HG02759 (cell line): ENCODE results near the gene ZBTB17.
"Not testable (repeated sequence)": the region's sequence is repeated elsewhere in the genome, so short reads cannot be mapped to it uniquely, and the experiment has no call there.

Source experiments
- ATAC-seq: cut with Tn5 transposase; IDR thresholded peaks from one replicate; pipeline ENCODE4 v1.9.1; 2021; ENCODE audit warnings: mild to moderate bottlenecking, moderate library complexity; ENCODE audit not compliant: unreplicated experiment

The ZBTB17 gene

DNA sequence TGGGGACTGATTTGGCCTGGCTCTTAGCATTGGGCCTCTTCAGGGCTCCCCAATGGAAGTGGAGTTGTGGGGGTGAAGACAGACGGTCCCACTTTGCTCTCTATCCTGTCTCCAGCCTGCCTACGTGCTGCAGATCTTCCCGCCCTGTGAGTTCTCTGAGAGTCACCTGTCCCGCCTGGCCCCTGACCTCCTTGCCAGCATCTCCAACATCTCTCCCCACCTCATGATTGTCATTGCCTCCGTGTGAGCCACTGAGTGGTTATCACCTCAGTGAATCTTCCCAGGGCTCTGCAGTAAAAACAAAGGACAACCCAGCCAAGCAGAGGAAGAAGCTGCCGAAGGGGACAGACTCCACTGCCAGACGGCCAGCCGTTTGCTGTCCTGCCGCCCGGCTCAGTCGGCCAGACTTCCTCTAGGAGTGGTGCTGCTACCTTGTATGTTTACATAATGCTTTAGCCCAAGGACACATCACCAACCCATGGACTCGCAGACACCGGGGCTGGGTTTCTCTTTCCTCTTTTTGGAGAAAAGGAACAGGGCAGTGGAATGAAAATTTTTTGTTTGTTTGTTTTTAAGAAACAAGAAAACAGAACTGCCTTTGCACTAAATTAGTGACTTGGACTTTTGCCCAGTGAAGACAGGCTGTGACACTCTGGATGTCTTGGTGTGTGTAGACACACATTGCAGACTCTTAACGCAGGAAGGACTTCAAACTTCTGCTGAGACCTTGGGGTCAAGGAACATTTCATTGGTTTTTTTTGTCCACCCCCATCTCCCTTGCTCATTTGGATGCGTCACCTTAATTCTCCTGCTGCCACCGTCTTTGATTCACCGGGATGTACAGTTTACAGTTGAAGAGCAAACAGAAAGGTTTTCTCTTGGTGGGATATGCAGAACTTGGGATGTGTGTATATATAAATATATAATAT lies 36.5 kb downstream of the ZBTB17 start:
- no peak for ATAC-seq

DNA sequence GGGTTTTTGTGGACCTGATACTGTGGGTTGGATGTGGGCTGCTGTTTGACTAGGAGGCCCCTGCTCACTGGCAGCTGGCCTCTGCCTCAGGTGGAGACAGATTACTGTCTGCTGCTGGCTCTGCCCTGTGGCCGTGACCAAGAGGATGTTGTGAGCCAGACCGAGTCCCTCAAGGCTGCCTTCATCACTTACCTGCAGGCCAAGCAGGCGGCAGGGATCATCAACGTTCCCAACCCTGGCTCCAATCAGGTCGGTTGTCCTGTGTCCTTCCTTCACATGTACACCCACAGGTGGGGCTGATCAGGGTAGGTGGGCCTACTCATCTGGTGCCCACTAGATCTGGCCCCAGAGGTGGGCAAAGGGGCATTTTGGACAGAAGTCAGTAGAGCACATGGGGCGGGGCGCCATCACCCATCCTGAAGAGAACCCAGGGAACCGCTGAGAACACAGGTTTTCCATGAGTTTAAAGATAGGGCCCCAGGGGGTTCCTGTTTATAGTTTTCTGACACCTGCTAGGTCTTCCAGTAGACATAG lies 37.2 kb downstream of the ZBTB17 start:
- no peak for ATAC-seq

DNA sequence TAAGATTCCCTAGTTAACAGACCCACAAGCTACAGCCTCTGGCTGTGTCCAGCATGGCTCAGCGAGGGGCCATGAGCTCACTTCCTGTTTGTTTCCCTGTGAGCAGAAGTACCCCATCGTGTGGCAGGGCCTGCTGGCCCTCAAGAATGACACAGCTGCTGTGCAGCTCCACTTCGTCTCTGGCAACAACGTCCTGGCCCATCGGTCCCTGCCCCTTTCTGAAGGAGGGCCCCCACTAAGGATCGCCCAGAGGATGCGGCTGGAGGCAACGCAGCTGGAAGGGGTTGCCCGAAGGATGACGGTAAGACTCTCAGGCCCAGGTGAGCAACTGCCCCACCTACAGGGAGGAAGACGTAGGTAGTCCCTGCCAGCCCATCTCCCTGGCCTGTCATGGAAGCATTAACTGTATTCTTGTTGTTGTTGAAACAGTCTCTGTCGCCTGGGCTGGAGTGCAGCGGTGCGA lies 38.2 kb downstream of the ZBTB17 start:
- ATAC-seq, result no peak

DNA sequence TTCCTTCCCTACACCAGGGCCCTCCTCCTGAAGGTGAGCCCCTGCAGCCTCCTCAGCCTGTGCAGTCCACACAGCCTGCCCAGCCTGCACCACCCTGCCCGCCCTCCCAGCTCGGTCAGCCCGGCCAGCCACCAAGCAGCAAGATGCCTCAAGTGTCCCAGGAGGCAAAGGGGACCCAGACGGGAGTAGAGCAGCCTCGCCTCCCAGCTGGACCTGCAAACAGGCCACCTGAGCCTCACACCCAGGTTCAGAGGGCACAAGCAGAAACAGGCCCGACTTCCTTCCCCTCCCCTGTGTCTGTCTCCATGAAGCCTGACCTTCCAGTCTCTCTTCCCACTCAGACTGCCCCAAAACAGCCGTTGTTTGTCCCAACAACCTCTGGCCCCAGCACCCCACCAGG lies 38.8 kb downstream of the ZBTB17 start:
- ATAC-seq, result no peak

DNA sequence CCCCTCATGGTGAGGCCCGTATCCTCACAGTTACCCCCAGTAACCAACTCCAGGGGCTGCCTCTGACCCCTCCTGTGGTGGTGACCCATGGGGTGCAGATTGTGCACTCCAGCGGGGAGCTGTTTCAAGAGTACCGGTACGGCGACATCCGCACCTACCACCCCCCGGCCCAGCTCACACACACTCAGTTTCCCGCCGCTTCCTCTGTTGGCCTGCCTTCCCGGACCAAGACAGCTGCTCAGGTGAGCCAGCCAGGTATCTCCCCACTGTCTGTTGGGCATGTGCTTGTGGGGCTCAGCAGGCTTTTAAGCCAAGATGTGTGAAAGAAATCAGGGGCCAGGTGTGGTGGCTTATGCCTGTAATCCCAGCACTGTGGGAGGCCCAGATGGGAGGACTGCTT lies 39.9 kb downstream of the ZBTB17 start:
- ATAC-seq, result no peak

DNA sequence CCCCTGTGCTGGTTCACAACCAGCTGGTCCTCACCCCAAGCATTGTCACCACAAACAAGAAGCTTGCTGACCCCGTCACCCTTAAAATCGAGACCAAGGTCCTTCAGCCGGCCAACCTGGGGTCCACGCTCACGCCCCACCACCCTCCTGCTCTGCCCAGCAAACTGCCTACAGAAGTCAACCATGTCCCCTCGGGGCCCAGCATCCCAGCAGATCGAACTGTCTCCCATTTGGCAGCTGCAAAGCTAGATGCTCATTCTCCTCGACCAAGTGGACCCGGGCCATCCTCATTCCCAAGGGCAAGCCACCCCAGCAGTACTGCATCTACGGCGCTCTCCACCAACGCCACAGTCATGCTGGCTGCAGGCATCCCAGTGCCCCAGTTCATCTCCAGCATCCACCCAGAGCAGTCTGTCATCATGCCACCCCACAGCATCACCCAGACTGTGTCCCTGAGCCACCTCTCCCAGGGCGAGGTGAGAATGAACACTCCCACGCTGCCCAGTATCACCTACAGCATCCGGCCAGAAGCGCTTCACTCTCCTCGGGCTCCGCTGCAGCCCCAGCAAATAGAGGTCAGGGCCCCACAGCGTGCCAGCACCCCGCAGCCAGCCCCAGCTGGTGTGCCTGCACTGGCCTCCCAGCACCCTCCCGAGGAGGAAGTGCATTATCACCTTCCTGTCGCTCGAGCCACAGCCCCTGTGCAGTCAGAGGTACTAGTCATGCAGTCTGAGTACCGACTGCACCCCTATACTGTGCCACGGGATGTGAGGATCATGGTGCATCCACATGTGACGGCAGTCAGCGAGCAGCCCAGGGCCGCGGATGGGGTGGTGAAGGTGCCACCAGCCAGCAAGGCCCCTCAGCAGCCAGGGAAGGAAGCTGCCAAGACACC lies 40.6 kb downstream of the ZBTB17 start:
- ATAC-seq, result no peak

DNA sequence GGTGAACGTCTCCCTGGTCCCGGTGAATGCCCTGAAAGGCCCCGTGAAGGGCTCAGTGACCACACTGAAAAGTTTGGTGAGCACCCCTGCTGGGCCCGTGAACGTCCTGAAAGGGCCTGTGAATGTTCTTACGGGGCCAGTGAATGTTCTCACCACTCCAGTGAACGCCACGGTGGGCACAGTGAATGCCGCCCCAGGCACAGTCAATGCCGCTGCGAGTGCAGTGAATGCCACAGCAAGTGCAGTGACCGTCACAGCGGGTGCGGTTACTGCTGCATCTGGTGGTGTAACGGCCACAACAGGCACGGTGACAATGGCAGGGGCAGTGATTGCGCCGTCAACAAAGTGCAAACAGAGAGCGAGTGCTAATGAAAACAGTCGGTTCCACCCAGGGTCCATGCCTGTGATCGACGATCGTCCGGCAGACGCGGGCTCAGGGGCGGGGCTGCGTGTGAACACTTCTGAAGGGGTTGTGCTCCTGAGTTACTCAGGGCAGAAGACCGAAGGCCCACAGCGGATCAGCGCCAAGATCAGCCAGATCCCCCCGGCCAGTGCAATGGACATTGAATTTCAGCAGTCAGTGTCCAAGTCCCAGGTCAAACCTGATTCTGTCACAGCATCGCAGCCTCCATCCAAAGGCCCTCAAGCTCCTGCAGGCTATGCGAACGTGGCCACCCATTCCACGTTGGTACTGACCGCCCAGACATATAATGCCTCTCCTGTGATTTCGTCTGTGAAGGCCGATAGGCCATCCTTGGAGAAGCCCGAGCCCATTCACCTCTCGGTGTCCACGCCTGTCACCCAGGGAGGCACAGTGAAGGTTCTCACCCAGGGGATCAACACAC lies 41.5 kb downstream of the ZBTB17 start:
- no peak for ATAC-seq

DNA sequence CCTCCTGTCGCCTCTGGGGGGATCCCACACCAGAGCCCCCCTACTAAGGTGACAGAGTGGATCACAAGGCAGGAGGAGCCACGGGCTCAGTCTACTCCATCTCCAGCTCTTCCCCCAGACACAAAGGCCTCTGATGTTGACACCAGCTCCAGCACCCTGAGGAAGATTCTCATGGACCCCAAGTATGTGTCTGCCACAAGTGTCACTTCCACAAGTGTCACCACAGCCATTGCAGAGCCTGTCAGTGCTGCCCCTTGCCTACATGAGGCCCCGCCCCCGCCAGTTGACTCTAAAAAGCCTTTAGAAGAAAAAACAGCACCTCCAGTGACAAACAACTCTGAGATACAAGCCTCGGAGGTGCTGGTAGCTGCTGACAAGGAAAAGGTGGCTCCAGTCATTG lies 42.2 kb downstream of the ZBTB17 start:
- no peak for ATAC-seq

DNA sequence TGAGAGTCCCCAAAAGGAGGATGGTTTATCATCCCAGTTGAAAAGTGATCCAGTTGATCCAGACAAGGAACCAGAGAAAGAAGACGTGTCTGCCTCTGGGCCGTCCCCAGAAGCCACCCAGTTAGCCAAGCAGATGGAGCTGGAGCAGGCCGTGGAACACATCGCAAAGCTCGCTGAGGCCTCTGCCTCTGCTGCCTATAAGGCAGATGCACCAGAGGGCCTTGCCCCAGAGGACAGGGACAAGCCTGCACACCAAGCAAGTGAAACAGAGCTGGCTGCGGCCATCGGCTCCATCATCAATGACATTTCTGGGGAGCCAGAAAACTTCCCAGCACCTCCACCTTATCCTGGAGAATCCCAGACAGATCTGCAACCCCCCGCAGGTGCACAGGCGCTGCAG lies 43.3 kb downstream of the ZBTB17 start:
- ATAC-seq, result no peak

DNA sequence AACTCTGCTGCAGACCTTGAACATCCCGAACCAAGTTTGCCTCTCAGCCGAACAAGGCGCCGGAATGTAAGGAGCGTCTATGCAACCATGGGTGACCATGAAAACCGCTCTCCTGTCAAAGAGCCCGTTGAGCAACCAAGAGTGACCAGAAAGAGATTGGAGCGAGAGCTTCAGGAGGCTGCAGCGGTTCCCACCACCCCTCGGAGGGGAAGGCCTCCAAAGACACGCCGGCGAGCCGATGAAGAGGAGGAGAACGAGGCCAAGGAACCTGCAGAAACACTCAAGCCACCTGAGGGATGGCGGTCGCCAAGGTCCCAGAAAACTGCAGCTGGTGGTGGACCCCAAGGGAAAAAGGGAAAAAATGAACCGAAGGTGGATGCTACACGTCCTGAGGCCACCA lies 44.0 kb downstream of the ZBTB17 start:
- no peak for ATAC-seq

DNA sequence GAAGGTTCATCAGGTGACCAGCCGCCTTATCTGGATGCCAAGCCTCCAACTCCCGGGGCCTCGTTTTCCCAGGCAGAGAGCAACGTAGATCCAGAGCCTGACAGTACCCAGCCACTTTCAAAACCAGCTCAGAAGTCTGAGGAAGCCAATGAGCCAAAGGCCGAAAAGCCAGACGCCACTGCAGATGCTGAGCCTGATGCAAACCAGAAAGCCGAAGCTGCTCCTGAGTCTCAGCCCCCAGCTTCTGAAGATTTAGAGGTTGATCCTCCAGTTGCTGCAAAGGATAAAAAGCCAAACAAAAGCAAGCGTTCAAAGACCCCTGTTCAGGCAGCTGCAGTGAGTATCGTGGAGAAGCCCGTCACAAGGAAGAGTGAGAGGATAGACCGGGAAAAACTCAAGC lies 44.5 kb downstream of the ZBTB17 start:
- no peak for ATAC-seq

DNA sequence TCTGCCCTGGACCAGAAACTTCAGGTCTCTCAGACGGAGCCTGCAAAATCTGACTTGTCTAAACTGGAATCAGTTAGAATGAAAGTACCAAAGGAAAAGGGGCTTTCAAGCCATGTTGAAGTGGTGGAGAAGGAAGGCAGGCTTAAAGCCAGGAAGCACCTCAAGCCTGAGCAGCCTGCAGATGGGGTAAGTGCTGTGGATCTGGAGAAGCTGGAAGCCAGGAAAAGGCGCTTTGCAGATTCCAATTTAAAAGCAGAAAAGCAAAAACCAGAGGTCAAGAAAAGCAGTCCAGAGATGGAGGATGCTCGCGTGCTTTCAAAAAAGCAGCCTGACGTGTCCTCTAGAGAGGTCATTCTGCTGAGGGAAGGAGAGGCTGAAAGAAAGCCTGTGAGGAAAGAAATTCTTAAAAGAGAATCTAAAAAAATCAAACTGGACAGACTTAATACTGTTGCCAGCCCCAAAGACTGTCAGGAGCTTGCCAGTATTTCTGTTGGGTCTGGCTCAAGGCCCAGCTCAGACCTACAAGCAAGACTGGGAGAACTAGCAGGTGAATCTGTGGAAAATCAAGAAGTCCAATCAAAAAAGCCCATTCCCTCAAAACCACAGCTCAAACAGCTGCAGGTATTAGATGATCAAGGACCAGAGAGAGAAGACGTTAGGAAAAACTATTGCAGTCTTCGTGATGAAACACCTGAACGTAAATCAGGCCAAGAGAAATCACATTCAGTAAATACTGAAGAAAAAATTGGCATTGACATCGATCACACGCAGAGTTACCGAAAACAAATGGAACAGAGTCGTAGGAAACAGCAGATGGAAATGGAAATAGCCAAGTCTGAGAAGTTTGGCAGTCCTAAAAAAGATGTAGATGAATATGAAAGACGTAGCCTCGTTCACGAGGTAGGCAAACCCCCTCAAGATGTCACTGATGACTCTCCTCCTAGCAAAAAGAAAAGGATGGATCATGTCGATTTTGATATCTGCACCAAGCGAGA lies 46.6 kb downstream of the ZBTB17 start:
- ATAC-seq, result no peak

DNA sequence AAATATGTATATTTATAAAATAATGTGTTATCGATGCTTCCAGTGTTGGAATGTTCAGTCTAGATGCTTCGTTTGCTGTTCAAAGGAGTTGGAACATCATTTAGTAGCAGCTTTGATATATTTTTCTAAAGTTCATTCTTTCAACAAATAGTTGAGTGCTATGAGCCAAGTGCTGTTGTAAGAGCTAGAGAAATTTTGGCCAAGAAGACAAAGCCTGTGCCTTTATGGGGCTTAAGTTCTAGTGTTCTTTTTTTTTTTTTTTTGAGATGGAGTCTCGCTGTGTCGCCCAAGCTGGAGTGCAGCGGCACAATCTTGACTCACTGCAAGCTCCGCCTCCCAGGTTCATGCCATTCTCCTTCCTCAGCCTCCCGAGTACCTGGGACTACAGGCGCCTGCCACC lies 49.5 kb downstream of the ZBTB17 start:
- not testable (repeated sequence) for ATAC-seq

DNA sequence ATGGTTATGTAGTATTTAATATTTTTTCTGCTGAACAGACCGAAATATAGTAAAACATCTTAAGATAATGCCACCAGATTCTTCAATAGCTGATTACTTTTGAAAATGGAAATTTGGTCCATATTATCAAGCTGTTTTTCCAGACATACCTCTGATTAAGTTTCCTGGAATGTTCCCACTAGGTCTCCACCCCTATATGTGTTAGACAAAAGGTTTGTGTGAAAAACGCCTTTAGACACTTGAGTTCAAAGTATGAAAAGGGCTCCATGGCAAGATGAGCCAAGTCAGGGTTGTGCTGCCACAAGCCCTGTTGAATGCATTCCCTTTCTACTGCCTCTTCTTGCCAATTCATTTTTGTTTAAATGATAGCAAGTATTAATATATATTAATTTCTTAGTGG lies 52.7 kb downstream of the ZBTB17 start:
- no peak for ATAC-seq

DNA sequence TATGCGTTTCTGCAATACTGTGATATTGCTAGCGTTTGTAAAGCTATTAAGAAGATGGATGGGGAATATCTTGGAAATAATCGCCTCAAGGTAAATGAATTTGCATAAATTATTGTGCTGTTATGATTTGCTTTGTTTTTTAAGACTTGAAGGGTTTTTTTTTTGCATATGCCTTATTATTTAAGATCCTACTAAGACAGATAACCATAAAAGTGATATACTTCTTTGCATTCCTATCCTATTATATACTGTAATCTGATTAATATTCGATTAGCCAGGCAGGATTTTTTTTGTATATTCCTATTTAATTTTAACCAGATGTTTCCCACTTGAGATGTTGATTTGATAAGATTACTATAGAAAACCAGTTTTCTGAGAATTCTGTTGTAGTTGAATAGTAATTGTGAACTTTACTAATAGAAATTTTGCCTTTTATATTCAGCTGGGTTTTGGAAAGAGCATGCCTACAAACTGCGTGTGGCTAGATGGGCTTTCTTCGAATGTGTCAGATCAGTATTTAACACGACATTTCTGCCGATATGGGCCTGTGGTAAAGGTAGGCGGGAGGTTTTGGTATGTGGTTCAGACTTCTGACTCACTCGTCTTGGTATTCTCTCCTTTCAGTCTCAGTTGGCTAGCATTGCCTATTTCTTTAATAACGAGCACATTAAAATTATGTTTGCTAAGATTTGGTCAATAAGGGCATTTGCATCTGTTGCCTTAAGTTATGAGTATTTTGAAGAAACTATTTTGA lies 56.8 kb downstream of the ZBTB17 start:
- peak; percentile 78 for ATAC-seq

DNA sequence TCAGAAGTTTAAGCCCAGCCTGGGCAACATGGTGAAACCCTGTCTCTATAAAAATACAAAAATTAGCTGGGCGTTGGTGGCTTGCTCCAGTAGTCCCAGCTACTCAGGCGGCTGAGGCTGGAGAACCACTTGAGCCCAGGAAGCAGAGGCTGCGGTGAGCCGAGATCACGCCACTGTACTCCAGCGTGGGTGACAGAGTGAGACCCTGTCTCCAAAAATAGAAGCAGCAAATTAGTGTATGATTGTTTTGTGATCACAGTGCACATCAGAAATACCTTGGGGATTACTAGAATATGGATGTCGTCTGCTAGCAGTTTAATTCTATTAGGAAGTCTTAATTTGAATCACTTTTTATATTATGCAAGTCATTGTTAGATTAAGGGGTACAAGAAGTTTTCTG lies 59.0 kb downstream of the ZBTB17 start:
- no peak for ATAC-seq

DNA sequence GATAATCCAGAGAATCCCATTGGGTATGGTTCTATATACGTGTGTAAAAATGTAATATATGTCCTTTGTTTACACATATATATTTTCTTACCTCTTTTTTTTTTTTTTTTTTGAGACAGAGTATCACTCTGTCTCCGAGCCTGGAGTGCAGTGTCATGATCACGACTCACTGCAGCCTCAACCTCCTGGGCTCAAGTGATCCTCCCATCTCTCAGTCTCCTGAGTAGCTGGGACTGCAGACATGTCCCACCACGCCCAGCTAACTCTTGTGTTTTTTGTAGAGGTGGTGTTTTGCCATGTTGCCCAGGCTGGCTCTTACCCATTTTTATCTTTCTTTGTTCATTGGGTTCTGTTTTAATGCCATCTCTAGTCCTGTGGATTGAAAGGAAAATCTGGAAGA lies 59.5 kb downstream of the ZBTB17 start:
- ATAC-seq, result no peak

DNA sequence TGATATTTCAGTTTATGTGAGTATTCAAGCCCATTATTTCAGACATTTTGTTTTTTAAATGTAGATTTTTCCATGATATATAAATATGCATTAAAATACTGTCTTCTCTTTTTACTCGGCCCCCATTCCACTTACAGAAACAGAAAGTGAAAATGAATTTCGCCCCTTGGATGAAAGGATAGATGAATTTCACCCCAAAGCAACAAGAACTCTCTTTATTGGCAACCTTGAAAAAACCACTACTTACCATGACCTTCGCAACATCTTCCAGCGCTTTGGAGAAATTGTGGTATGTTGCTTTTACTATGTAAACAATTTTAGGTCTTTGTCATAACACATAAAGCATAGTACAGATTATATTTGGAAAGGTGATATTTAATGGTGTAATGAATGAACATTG lies 59.9 kb downstream of the ZBTB17 start:
- ATAC-seq, result no peak

DNA sequence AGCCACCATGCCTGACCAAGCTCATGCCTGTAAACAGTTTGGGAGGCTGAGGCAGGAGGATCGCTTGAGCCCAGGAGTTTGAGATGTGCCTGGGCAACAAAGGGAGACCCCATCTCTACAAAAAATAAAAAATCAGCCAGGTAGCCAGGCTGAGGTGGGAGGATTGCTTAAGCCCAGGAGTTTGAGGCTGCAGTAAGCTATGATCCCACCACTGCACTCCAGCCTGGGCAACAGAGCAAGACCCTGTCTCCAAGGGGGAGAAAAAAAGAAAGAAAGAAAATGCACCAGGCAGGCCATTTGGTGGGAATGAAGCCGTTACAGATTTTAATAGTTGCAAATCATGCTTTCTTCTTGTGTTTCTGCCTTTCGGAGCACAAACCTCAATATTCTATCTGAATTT lies 62.3 kb downstream of the ZBTB17 start:
- not testable (repeated sequence) for ATAC-seq
